ENCODE data around the gene TMEM179.
"Not testable (repeated sequence)": the region's sequence is repeated elsewhere in the genome, so short reads cannot be mapped to it uniquely, and the experiment has no call there.

The TMEM179 gene

DNA sequence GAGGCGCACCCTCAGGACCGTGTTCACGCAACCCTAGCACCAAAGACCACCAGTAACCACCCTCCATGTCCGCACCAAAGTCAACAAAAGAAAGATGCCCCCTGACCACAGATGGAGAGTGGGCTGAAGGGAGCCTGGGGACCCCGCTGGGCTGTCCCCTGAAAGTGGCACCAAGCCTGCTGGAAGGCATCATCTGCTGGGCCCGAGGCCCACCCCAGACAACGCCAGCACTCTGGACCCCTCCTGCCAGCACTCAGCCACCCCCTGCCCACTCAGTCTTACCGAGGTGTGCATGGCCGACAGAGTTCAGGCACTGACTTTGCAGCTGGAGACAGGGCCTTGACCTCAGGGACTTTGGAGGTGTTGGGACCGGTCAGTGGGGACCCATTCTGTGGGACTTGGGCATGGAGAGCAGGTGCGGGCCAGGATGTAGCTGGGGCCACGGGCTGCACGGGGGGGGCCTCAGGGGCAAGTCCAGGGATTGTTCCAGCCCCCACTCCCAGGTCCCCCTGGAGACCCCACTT lies 34.4 kb upstream of the TMEM179 start:
- H3K4me3 ChIP-seq (ENCODE audit: low read length): no peak overlapping the region
- DNase-seq (ENCODE audit: low read depth, low spot score): no peak

DNA sequence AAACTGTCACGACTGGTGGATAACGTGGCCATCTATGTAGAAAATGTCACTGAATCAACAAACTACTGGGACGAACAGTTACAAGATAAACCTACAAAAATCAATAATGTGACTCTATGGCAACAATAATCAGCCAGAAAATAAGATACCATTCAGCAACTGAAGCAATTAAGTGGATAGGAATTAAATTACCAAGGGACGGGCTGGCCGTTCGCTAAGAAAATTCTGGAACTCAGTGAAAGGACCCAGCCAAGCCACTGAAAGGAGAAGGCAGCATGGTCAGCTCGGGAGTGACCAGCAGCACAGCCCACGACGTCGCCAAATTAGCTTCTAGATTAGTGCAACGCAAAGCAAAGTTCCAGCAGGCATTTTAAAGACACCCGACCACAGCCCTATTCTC lies 33.6 kb upstream of the TMEM179 start:
- no peak for DNase-seq (ENCODE audit: low read depth, low spot score)
- no peak overlapping the region for H3K4me3 ChIP-seq (ENCODE audit: low read length)

DNA sequence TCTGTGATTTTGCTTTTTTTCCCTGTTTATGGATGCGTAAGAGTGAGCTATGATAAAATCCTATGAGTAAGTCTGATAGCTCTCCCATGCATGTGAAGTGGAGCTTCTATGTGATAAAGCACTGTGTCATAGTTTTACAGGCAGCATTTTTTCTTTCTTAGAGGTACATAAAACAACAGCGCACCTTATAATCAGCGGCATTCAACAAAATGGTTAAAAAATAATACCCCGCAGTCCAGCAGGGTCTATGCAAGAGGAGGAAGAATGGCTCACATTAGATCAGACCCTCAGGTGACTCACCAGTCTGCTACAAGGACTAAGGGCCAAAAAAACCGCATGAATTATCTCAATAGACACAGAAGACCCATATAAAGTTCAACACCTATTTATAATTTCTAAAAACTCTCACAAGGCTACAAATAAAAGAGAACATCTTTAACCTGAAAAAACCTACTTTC lies 33.0 kb upstream of the TMEM179 start:
- H3K4me3 ChIP-seq (ENCODE audit: low read length): no peak overlapping the region
- no peak for DNase-seq (ENCODE audit: low read depth, low spot score)

DNA sequence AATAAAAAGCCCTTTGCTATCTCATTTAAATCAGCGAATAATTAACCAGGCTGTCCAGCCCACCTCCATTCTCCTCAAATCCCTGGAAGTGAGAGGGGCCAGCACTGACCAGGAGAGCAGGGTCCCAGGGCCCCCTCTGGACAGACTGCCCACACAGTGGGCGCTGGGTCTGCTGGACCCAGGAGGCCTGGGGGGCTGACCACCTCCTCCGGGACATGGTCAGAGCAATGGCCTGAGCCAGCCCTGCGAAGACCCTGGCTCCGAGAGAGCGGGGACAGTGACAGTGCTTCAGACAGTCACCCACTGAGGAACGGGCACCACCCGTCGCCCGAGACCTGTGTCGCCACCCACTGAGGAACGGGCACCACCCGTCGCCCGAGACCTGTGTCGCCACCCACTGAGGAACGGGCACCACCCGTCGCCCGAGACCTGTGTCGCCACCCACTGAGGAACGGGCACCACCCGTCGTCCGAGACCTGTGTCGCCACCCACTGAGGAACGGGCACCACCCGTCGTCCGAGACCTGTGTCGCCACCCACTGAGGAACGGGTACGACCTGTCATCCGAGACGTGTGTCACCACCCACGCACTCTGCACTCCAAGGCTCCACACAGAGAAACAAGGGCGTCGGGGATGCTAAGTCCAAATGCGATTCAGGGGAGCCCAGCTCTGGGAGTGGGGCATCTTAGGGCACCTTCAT lies 32.4 kb upstream of the TMEM179 start:
- not testable (repeated sequence) for H3K4me3 ChIP-seq (ENCODE audit: low read length); DNase-seq (ENCODE audit: low read depth, low spot score)

DNA sequence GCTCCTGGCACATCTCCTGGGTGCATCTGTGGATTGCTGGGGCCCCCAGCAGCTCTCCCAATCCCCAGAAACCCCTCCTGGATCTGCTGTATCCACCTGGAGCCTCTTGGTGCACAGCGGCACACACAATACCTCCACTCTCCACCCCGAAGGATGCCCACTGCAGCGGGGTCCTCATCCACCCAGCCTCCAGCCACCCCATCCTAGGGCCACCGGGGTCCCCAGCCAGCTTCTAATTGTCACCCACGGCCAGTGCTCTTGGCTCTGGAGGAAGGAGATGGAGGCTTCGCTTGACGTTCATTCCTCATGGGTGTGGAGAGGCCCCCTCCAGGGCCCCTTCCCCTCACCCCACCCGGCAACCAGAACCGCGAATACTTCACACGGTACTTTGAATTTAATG lies 31.6 kb upstream of the TMEM179 start:
- H3K4me3 ChIP-seq (ENCODE audit: low read length): no peak overlapping the region
- DNase-seq (ENCODE audit: low read depth, low spot score): no peak

DNA sequence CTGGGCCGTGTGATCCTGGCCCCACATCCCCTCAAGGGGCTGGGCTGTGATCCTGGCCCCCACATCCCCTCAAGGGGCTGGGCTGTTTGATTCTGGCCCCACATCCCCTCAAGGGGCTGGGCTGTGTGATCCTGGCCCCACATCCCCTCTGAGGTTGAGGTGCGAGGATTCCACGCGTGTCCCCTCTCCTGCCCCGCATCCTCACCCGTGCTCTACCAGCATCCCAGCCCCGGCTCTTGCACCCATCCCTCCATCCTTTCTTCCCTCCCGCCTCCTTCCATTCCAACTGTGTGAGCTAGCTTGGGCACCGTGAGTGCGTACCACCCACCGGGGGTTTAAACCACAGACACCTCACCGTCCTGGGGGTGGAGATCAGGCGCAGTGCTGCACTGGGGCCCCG lies 31.1 kb upstream of the TMEM179 start:
- no peak for DNase-seq (ENCODE audit: low read depth, low spot score)
- no peak overlapping the region for H3K4me3 ChIP-seq (ENCODE audit: low read length)

DNA sequence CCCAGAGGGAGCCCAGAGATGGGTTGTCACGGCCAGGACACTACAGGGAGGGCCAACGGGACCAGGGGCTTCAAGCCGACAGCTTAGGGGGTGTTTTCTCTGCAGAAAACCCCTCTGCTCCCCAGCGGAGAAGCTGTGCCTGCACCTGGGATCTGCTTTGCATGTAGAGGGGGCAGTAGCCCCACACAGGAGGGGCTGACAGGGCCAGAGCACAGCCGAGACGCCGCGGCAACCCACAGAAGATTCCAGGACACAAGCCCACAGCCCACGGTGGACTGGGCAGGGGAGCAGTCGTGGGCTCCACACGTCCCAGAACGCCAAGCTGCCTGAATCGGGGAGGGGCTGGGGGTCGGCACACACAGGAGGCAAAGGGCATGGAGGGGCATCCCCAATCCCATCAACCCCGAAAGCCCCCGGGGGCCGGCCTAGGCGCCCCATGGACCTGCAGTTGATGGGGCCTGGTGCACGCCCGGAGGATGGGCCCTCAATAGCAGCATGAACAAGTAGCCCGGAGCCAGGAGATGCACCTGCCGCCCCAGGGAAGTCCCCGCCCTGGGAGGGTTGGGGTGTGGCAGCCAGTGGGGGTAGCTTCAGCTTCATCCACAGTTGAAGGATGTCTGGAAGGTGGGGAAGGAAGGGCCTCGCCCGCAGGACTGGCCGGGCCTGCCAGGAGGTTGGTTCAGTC lies 30.5 kb upstream of the TMEM179 start:
- no peak for DNase-seq (ENCODE audit: low read depth, low spot score)
- no peak overlapping the region for H3K4me3 ChIP-seq (ENCODE audit: low read length)

DNA sequence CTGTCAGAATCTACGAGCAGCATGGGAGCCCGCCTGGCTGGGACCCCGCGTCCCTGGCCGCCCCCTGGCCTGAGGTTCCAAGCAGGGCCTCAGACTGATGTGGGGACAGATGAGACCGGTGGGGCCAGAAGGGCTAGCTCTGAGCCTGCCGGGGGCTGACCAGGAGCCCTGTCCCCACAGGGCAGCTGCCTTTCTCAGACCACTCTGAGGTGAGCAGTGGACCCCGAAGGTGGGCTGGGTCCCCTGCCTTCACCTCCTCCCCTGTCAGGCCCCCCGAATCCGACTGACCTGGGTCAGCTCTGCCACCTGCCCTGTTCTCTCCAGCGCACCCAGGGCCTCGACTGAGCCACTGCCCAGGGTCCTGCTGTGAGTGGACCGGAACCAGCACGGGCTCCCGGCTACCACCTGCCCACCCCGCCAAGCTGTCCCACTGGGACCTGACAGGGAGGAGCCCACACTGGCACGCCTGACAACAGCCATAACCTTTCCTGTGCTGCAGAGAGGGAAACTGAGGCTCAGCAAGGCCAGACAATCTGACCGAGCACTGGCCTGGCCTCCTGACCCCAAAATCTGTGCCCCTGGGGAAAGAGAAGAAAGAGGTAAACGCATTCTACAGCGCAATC lies 29.7 kb upstream of the TMEM179 start:
- DNase-seq (ENCODE audit: low read depth, low spot score): no peak
- no peak overlapping the region for H3K4me3 ChIP-seq (ENCODE audit: low read length)

DNA sequence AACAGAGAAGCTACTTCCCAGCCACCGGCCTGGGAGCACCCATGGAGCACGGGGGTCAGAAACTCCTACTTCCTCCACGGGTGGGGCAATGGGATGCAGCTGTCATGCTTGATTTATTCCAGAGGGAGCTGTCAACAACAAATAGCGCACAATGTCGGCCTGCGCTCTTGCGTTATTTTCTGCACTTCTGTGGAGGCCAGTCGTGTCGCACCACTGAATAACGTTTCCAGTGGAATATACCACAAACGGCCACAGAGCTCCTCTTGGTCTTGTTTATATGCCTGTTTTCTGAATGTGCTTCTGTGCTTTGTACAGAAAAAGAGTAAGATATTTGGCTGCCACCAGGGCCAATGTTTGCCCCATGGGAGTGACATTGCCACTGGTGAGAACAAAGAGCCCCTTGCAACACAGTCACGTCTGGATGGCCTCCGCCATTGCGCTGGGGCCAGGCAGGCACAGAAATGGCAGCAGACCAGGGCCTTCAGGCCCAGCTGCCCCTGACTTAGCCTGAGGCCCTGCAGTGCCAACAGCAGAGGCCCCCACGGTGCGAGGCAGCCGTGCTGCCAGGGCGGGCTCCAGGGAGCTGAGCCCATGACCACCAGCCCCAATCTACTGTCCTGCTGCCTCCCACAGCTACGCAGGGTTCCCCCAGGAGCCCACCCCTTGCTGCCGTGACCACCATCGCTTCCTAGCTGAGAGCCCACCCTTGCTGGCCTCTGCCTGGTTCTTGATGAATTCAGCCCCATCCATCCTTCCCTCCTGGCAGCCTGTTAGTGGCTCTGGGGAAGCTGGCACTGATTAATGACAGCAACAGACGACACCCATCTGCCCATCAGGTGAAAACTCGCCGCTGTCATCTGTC lies 28.9 kb upstream of the TMEM179 start:
- no peak for DNase-seq (ENCODE audit: low read depth, low spot score)
- H3K4me3 ChIP-seq (ENCODE audit: low read length): no peak overlapping the region

DNA sequence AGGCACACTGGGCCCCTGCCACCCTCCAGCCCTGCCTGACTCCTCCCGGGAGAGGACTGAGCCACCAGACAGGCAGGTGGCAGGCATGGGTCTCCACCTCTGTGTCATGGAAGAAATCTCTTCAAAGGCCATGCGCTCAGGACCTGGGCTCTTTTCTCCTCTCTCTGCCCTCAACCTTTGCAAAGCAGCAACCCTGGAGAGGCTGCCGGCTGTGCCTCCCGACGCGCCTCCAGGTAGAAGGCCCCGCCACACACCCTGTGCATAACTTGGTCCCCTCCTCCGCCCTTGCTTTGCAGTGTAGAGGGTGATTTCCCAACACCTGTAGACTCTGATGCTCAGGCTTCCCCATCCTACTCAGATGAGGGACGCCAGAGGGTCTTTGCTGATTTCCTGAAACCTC lies 28.2 kb upstream of the TMEM179 start:
- DNase-seq (ENCODE audit: low read depth, low spot score): no peak
- no peak overlapping the region for H3K4me3 ChIP-seq (ENCODE audit: low read length)

DNA sequence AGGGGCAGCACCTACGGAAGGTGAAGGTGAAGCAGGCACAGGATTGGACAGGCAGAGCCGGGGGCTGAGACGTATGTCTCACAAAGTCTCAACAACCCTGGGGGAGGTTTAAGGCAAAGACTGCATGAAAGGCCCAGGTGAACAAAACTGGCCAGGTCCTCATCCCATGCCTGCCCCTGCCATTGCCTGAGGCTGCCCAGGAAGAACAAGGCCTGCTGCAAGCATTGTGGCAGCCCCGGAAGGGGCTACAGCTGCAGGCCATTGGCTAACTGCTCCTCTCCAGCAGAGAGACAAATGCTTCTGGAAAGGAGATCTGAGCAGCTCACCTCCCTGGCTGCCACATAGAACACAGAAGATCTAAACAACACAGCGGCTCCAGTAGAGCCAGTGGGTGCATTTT lies 20.4 kb upstream of the TMEM179 start:
- DNase-seq (ENCODE audit: low read depth, low spot score): no peak
- H3K4me3 ChIP-seq (ENCODE audit: low read length): no peak overlapping the region

DNA sequence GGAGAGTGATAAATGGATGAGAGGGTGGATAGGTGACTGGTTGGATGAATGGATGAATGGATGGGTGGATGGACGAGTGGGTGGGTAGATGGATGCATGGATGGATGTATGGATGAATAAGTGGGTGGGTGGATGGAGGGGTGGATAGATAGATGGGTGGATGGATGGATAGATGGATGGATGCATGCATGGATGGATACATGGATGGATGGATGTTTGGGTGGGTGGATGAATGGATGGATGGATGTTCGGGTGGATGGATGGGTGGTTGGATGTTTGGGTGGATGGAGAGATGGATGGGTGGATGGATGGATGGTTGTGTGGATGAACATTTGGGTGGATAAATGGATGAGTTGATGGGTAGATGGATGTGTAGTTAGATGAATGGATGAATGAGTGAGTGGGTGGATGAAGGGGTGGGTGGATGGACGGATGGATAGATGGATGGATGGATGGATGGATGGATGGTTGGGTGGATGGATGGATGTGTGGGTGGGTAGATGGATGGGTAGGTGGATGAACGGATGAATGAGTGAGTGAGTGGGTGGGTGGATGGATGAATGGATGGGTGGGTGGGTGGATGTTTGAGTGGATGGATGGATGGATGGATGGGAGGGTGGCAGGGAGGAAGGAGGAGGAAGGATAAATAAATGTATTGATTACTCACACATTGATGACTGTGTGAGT lies 9.7 kb upstream of the TMEM179 start:
- no peak for DNase-seq (ENCODE audit: low read depth, low spot score)

DNA sequence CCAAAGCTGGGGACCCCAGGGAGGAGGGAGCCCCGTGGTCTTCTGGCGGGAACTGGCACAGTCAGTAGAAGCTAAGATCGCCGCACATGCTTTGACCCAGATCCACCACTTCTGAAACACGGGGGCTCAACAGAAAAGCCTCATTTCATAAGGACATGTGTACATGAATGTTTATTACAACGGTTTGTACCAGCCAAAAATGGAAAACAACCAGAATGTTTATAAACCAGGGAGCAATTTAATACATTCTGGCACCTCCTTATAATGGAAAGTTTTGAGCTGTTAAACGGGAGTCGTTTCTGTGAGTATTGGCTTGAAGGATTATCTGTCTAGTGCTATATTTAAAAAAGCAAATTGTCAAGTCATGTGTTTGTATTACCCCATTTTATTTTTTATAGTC lies 7.3 kb upstream of the TMEM179 start:
- no peak for DNase-seq (ENCODE audit: low read depth, low spot score)
- no peak overlapping the region for H3K4me3 ChIP-seq (ENCODE audit: low read length)

More for the DNA sequence above, 9.7 kb upstream of the TMEM179 start:
- no peak overlapping the region for H3K4me3 ChIP-seq (ENCODE audit: low read length)

DNA sequence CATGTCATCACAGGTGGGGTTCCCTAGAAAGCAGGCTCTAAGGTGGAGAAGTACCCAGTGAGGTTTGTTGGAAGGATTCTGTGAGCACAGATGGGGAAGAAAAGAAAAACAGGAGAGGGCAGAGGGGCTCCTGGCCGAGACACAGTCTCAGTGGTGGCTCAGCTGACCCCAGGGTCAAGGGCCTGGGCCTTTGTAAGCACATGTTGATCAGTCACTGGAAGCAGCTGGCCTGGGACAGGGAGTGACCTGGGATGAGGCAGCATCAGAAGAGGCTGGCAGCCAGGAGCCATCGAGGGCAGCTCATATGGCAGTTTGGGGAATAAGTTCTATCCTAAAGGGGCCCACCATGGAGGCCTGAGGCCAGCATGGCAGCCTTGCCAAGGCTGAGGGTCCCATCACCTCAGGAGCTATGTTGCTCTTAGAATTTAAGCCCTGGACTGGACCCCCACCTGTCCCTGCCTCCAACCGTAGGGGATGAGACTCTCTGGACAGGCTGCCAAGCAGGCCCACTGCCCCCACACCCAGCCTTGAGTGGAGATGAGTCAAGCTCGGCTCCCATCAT lies 6.3 kb upstream of the TMEM179 start:
- no peak overlapping the region for H3K4me3 ChIP-seq (ENCODE audit: low read length)
- no peak for DNase-seq (ENCODE audit: low read depth, low spot score)

DNA sequence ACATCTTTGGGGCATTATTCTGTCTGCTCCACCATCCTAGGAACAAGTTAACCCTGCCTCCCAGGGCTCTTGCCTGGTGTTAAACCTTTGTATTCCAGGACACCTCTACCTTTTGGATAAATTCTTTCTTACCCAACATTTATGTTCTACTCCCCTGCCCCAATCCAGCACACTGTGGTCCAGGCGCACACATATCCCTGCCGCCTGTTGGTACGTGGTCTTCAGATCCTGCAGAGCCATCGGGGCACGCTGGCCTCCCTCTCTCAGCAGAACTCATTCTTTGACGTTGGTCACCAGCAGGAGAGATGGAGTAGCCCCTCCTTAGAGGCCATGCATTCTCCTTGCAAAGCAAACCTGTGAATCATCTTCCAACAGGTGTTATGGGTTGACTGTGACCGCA lies 5.1 kb upstream of the TMEM179 start:
- no peak overlapping the region for H3K4me3 ChIP-seq (ENCODE audit: low read length)

DNA sequence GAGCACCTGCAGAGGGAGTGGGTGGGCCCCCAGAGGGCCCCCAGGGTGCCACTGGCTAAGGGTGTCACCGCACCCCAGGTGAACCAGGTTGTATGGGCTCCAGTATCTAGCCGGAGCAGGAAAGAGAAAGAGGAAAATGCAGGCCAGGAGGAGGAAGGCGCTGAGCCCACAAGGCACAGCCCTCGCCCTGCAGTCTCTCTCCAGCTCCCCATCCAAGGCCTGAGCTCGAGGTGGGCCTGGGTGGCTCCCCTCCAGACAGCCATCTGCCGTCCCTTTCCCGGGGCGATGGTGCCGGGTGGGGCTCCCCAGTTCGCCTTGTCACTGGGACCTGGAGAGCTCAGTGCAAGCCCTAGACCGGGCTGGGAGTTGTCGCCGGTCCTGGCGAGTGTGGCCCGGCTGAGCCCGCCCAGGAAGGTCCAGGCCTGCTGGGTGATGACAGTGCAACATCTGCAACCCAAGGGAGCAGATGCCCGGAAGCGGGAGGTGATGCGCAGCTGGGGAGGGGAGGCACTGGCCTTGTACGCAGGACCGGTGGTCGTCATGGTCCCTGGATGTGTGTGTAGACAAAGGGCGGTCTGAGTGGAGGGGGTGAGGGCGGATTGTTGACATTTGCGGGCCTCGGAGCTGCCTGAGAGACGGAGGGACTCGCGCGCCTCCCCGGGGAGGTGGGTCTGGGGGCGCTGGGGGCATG lies 716 bp downstream of the TMEM179 start:
- DNase-seq (ENCODE audit: low read depth, low spot score): no peak
- no peak overlapping the region for H3K4me3 ChIP-seq (ENCODE audit: low read length)

More for the DNA sequence above, 5.1 kb upstream of the TMEM179 start:
- no peak for DNase-seq (ENCODE audit: low read depth, low spot score)

DNA sequence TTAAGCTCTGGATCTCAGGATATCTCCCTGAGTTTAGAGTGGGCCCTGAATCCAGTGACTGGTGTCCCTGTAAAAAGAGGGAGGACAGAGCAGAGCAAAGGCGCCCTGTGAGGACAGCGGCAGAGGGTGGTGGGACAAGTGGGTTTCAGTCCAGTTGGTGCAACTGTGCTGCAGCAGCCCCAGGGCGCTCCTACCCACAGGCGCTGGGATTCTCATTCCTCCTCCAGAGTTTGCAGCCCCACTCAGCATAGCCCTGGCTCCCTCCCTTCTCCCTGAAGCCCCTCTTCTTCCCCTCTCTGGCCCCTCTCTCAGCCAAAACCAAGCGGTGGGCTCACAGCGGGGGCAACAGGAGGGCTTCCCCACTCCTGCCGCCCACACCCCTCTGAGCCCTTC lies 1.6 kb downstream of the TMEM179 start:
- no peak overlapping the region for H3K4me3 ChIP-seq (ENCODE audit: low read length)
- no peak for DNase-seq (ENCODE audit: low read depth, low spot score)

DNA sequence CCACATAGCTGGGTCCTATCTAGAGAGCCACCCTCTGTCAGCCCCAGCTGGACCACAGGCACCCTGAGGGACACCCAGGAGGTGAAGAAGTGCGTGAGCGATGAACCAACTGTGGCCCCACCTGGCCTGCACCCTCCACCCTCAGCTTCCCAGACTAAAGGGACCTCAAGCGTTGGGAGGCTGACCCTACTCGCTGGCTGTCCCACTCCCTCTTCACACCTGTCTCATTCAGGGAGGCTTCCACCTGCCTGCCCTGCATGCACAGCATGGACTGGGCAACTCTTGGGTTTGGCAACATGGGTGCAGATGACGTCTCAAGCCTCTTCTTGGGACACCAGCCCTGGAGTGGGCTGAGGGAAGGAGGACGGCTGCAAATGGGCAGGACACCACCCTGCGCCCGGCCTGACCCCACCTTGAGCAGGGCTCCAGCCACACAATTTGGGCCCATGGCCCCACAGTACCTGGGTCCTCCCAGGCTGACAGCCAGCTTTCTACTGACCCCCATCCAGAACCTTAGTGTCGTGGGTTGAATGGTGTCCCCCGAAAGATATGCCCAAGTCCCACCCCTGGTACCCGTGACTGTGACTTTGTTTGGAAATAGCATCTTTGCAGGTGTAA lies 2.1 kb downstream of the TMEM179 start:
- H3K4me3 ChIP-seq (ENCODE audit: low read length): no peak overlapping the region
- no peak for DNase-seq (ENCODE audit: low read depth, low spot score)
